Gastroesophageal sphincter (tissue), 3 donors: Measurements from ENCODE around the gene DCK.
"Not testable (repeated sequence)": the region's sequence is repeated elsewhere in the genome, so short reads cannot be mapped to it uniquely, and the experiment has no call there.

ENCODE experiments used
- EP300 ChIP-seq: sonication (generic); formaldehyde crosslinking; IDR thresholded peaks from one replicate; pipeline ENCODE4 v1.6.1; 2017; ENCODE audit warnings: antibody characterized with exemption, mild to moderate bottlenecking
- POLR2A ChIP-seq, 2 donors: fragments of 450-650 bp; IDR thresholded peaks; one replicate each; pipeline ENCODE4 v1.6.1; 2017; ENCODE audit warnings: antibody characterized with exemption in 2 of 2, mild to moderate bottlenecking in 2 of 2, moderate library complexity in 1 of 2
- POLR2AphosphoS5 ChIP-seq: sonication (generic); formaldehyde crosslinking; IDR thresholded peaks from one replicate; pipeline ENCODE4 v1.6.1; 2017; ENCODE audit warnings: antibody characterized with exemption
- TF ChIP-seq, protein P1 (sequence below), 4 experiments: fragments of 200-600 bp in 2 of 4; fragments of 450-650 bp in 2 of 4; sonication (generic) in 1 of 4; IDR thresholded peaks; one replicate each; pipeline ENCODE4 v1.5.1; 2017 to 2019; ENCODE audit warnings: antibody characterized with exemption in 4 of 4, mild to moderate bottlenecking in 2 of 4, moderate library complexity in 2 of 4

DNA sequence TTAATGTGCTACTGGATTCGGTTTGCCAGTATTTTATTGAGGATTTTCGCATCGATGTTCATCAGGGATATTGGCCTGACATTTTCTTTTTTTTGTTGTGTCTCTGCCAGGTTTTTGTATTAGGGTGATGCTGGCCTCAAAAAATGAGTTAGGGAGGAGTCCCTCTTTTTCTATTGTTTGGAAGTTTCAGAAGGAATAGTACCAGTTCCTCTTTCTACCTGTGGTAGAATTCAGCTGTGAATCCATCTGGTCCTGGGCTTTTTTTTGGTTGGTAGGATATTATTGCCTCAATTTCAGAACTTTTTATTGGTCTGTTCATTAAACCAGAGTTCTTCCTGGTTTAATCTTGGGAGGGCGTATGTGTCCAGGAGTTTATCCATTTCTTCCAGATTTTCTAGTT, 7.9 kb downstream of the DCK start:
- TF ChIP-seq, protein P1, sequence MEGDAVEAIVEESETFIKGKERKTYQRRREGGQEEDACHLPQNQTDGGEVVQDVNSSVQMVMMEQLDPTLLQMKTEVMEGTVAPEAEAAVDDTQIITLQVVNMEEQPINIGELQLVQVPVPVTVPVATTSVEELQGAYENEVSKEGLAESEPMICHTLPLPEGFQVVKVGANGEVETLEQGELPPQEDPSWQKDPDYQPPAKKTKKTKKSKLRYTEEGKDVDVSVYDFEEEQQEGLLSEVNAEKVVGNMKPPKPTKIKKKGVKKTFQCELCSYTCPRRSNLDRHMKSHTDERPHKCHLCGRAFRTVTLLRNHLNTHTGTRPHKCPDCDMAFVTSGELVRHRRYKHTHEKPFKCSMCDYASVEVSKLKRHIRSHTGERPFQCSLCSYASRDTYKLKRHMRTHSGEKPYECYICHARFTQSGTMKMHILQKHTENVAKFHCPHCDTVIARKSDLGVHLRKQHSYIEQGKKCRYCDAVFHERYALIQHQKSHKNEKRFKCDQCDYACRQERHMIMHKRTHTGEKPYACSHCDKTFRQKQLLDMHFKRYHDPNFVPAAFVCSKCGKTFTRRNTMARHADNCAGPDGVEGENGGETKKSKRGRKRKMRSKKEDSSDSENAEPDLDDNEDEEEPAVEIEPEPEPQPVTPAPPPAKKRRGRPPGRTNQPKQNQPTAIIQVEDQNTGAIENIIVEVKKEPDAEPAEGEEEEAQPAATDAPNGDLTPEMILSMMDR (IDR thresholded peaks at IDR 0.05) = not testable (repeated sequence)
- TF ChIP-seq POLR2A (IDR thresholded peaks at IDR 0.05); EP300; POLR2AphosphoS5: not testable (repeated sequence)
